ENCODE measurements around the gene CTLA4. TPM values are rescaled to one million over a fixed set of nuclear protein-coding genes. Genes with fewer than 3 reads are reported as not detected.

CTLA4 gene
- total and polyA plus RNA-seq, 9 of the 15 experiments (the other 6 are each of a cell fraction or from before 2014, with no cell fraction given): 0.10 to 0.22 (median 0.11) TPM; not detected in 4

- TF ChIP-seq STAT6 (CRISPR knock-in tag; IDR thresholded peaks at IDR 0.05): no peak
- TF ChIP-seq SRSF9 (IDR thresholded peaks at IDR 0.05; ENCODE audit: borderline replicate concordance, low read depth, low read length): no peak
- TF ChIP-seq ZNF280A (IDR thresholded peaks at IDR 0.05; ENCODE audit: low read depth, partially characterized antibody): no peak
These were observed 31.1 kb downstream of the CTLA4 start (continued) for GRCh38 chr2:203898657-203899056.

- TF ChIP-seq RBM14 (IDR thresholded peaks at IDR 0.05; ENCODE audit: borderline replicate concordance, insufficient read depth, low read depth, low read length) (no peak), EP400 (IDR thresholded peaks at IDR 0.05) (no peak), HDAC1 (IDR thresholded peaks at IDR 0.05) (no peak), MYNN (IDR thresholded peaks at IDR 0.05) (no peak), MYNN (CRISPR knock-in tag; IDR thresholded peaks at IDR 0.05) (no peak), ILF3 (IDR thresholded peaks at IDR 0.05; ENCODE audit: borderline replicate concordance) (no peak), SMARCC2 (IDR thresholded peaks at IDR 0.05; ENCODE audit: low read depth) (no peak), ID3 (CRISPR knock-in tag; IDR thresholded peaks at IDR 0.05) (no peak), ID3 (tag; IDR thresholded peaks at IDR 0.05) (no peak), EWSR1 (IDR thresholded peaks at IDR 0.05; ENCODE audit: borderline replicate concordance, low read depth, partially characterized antibody) (no peak)
- Histone ChIP-seq H3K9ac (ENCODE audit: insufficient read depth in 1 of 2, low read depth in 2 of 2, low read length in 2 of 2) (no peak overlapping the region), H3K9me3 (replicated peaks; ENCODE audit: control insufficient read depth, insufficient read depth, low read depth, low read length) (no peaks in the 10 kb centered on the region), H3K4me3 (no peak overlapping the region), H3K9me1 (ENCODE audit: control insufficient read depth, insufficient read depth, low read length) (no peaks in the 10 kb centered on the region), H3K4me1 (replicated peaks in 1 of 2; ENCODE audit: control insufficient read depth in 2 of 2, insufficient read depth in 2 of 2, low read length in 2 of 2) (no peaks in the 10 kb centered on the region), H3K36me3 (ENCODE audit: control insufficient read depth, insufficient read depth, low read length) (no peaks in the 10 kb centered on the region), H2AFZ (ENCODE audit: low read depth, low read length) (no peak overlapping the region), H3K27ac (ENCODE audit: extremely low read depth, low read depth, low read length) (no peak overlapping the region), H3K4me2 (ENCODE audit: insufficient read depth, low read length) (no peak overlapping the region), H4K20me1 (replicated peaks; ENCODE audit: control insufficient read depth, insufficient read depth, low read length) (no peaks in the 10 kb centered on the region), H3K27me3 (ENCODE audit: control insufficient read depth in 2 of 2, insufficient read depth in 2 of 2, low read length in 2 of 2) (no peaks in the 10 kb centered on the region), H3K79me2 (ENCODE audit: control insufficient read depth, insufficient read depth, low read length) (no peaks in the 10 kb centered on the region)
- DNase-seq (ENCODE audit: extremely low read depth in 1 of 4, low spot score in 3 of 4): no peak
- ChIA-PET POLR2A (no interaction called here), CTCF (ENCODE audit: low intra/inter-chr PET ratio) (no interaction called here)
- intact Hi-C loops (cut with micrococcal nuclease) (no loop called here), in situ Hi-C loops (cut with MboI) (no loop called here)
- FAIRE-seq: no peak
- BruUV-seq (replicated peaks): no TSS peak
- 0% methylated on average over 2 of the region's 2 CpGs for WGBS (ENCODE audit: insufficient coverage, low coverage, missing lambda C conversion rate)
- no peak for ATAC-seq
These were observed 32.7 kb downstream of the CTLA4 start for GRCh38 chr2:203900253-203900652.
